ENCODE results near the gene CALM3. TPM values are rescaled to one million over a fixed set of nuclear protein-coding genes. Genes with fewer than 3 reads are reported as not detected.

The CALM3 gene
- total and polyA plus RNA-seq, 4 donors: 219 to 1,593 (median 943) TPM

DNA sequence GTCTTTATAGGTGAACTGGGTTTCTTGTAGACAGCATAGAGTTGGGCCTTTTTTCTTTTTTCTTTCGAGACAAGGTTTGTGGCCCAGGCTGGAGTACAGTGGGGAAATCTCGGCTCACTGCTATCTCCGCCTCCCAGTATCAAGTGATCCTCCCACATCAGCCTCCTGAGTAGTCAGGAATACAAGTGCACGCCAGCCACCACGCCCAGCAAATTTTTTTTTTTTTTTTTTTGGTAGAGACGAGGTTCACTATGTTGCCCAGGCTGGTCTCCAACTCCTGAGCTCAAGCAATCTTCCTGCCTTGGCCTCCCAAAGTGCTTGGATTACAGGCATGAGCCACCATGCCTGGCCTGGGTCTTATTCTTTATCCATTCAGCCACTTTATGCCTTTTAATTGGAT is 5.1 kb upstream of the CALM3 start:
- Histone ChIP-seq H3K4me1 (ENCODE audit: control insufficient read depth, insufficient read depth, low read length) (peaks cover 8% of the 10 kb centered on the region), H3K9me3 (ENCODE audit: control insufficient read depth, insufficient read depth, low read length) (peaks cover 1% of the 10 kb centered on the region), H3K36me3 (ENCODE audit: control insufficient read depth, insufficient read depth, low read length) (no peaks in the 10 kb centered on the region), H3K27ac (ENCODE audit: low read depth, low read length) (no peak overlapping the region), H3K27me3 (ENCODE audit: control insufficient read depth, insufficient read depth, low read length) (no peaks in the 10 kb centered on the region), H3K4me3 (ENCODE audit: low read depth, low read length) (no peak overlapping the region)
- WGBS (ENCODE audit: insufficient coverage): 80% methylated on average over 2 of the region's 6 CpGs
- DNase-seq (ENCODE audit: low read depth in 4 of 6, low spot score in 6 of 6): no peak

DNA sequence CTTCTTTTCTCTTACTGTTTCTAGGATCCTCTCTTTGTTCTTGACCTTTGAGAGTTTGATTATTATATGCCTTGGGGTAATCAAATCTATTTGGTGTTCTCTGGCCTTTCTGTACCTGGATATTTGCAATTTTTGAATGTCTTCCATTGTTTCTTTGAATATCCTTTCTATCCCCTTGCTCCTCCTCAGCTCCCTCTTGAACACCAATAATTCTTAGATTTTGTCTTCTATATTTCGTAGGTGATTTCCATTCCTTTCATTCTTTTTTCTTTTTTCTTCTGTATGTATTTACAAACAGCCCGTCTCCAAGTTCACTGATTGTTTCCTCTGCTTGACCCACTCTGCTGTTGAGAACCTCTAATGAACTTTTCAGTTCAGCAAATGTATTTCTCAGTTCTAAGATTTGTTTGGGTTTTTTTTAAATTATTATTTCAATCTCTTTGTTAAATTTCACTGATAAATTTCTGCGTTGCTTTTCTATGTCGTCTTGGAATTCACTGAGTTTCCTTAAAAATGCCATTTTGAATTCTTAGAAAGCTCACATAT is 2.7 kb upstream of the CALM3 start:
- no CpG with 5 or more reads among the region's 4 CpGs for WGBS (ENCODE audit: insufficient coverage)
- peaks cover 6% of the 10 kb centered on the region for H3K36me3 ChIP-seq (ENCODE audit: control insufficient read depth, insufficient read depth, low read length)
- peaks cover 1% of the 10 kb centered on the region for H3K9me3 ChIP-seq (ENCODE audit: control insufficient read depth, insufficient read depth, low read length)
- no peaks in the 10 kb centered on the region for H3K27me3 ChIP-seq (ENCODE audit: control insufficient read depth, insufficient read depth, low read length)
- H3K4me1 ChIP-seq (ENCODE audit: control insufficient read depth, insufficient read depth, low read length): peaks cover 20% of the 10 kb centered on the region
- H3K4me3 ChIP-seq (ENCODE audit: low read depth, low read length): no peak overlapping the region
- H3K27ac ChIP-seq (ENCODE audit: low read depth, low read length): no peak overlapping the region
- DNase-seq (ENCODE audit: low read depth in 4 of 6, low spot score in 6 of 6): no peak

DNA sequence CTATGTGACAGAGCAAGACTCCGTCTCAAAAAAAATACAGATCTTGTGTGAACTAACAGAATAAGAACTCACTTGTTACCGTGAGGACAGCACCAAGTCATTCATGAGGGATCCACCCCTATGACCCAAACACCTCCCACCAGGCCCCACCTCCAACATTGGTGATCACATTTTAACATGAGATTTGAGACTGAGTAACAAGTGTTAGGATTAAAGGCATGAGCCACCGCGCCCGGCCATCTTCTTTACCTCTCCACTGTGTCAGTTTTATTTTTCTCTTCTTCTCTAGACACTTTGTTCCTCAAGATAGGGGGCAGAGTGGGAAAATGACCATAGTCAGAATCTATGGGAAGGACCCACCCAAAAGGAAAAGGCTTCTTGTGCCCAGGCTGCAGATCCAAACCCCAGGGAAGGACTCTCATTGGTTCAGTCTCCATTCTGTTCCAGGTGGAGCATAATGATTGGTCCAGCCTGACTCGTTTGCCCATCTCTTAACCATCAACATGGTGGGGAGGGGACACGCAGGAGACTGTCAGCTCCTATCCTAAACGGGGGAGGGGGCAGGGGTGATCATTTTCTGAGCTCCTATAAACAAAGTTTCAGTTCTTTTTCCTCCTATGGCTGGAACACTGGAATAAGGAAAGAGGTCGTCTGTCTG is 1.3 kb upstream of the CALM3 start:
- Histone ChIP-seq H3K36me3 (ENCODE audit: control insufficient read depth, insufficient read depth, low read length) (peaks cover 14% of the 10 kb centered on the region), H3K27me3 (ENCODE audit: control insufficient read depth, insufficient read depth, low read length) (no peaks in the 10 kb centered on the region), H3K4me3 (ENCODE audit: low read depth, low read length) (peak overlapping the region; percentile 99), H3K9me3 (ENCODE audit: control insufficient read depth, insufficient read depth, low read length) (peaks cover 1% of the 10 kb centered on the region), H3K4me1 (ENCODE audit: control insufficient read depth, insufficient read depth, low read length) (peaks cover 34% of the 10 kb centered on the region), H3K27ac (ENCODE audit: low read depth, low read length) (peak overlapping the region; percentile 99)
- WGBS (ENCODE audit: insufficient coverage): 90% methylated on average over 2 of the region's 9 CpGs
- DNase-seq (ENCODE audit: low read depth in 4 of 6, low spot score in 6 of 6): no peak

DNA sequence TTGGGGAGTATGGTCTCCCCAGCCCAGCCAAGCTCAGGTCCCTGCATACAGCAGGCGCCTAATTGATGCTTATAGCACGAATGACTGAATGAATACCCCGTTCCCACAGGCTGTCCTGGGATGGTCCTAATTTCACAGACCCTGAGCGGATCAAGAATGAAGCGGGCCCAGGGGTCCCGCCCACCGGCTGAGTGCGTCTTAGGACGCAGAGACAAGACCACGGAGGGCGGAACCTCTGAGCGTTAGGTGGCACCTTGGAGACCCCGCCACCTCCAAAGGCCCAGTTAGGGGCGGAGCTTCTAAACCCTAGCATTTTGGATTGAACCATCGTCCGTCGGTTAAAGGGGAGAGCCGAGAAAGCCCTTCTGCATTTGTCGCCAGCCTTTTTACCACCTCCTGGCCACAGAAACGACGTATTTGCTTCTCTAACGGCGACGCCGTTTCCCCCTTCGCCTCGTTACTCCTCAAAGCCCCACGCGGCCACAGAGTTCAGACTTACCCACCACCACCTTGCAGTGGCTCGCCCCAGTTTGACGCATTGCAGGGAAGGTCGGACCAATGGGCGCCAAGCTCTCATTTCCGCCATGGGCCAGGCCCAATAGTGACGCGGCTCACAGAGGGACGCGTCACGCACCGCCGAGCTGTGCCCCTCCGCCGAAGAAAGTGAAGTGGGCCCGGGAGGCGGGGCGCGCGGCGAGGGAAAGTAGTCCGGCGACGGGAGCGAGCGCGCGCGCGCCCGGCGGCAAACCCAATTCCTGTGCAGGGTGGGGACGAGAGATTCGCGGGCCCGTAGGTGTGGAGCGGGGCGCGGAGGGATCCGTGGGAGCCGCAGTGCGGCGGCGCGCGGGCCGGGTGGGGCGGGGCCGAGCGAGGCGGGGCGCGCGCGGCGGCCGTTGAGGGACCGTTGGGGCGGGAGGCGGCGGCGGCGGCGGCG is 479 bp upstream of the CALM3 start:
- DNase-seq (ENCODE audit: low read depth in 4 of 6, low spot score in 6 of 6): peak; percentile 96 to 100 (median 99)
- WGBS (ENCODE audit: insufficient coverage): under 1% methylated on average over 93 of the region's 93 CpGs
- peaks cover 1% of the 10 kb centered on the region for H3K9me3 ChIP-seq (ENCODE audit: control insufficient read depth, insufficient read depth, low read length)
- peaks cover 43% of the 10 kb centered on the region for H3K4me1 ChIP-seq (ENCODE audit: control insufficient read depth, insufficient read depth, low read length)
- no peaks in the 10 kb centered on the region for H3K27me3 ChIP-seq (ENCODE audit: control insufficient read depth, insufficient read depth, low read length)
- peaks cover 21% of the 10 kb centered on the region for H3K36me3 ChIP-seq (ENCODE audit: control insufficient read depth, insufficient read depth, low read length)
- H3K4me3 ChIP-seq (ENCODE audit: low read depth, low read length): peak overlapping the region; percentile 99
- peak overlapping the region; percentile 99 for H3K27ac ChIP-seq (ENCODE audit: low read depth, low read length)

DNA sequence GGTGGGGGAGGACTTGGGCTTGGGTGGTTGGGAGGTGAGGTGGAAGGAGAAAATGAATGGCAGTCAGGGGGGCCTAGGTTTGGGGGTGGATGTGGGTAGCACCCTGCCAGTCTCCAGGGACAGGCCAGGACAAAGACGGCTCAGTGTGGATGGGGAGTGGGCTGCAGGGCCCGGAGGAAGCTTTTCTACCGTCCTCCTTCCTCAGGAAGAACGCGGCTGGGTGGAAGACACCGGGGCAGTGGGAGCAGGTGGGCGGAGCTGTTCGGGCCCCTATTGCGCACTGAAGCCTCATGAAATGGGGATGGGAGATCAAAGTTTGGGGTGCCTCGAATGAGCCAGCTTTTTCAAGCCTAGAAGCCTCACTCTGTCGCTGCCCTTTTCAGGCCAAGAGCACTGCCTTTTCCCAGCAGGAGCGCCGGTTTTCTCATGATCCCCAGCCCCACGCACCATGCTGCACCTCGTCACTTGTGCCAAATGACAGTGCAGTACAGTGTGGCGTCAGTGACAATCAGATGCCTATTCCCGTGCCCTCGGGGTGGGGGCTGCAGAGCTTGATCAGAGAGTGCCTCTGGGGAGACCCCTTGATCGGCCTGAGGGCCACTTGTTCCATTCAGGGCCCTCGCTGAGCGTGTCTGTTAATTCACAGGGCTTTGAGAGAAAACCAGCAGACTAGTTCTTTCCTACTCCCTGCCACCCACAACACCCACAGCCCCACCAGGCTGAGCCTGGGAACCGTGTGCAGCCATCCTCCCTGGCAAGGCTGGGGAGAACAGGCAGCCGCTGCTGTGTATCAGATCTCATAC is 1.5 kb downstream of the CALM3 start:
- peak in 1 of 6 donors; percentile 52 for DNase-seq (ENCODE audit: low read depth in 4 of 6, low spot score in 6 of 6)
- Histone ChIP-seq H3K27ac (ENCODE audit: low read depth, low read length) (peak overlapping the region; percentile 98), H3K27me3 (ENCODE audit: control insufficient read depth, insufficient read depth, low read length) (no peaks in the 10 kb centered on the region), H3K4me1 (ENCODE audit: control insufficient read depth, insufficient read depth, low read length) (peaks cover 60% of the 10 kb centered on the region), H3K9me3 (ENCODE audit: control insufficient read depth, insufficient read depth, low read length) (peaks cover 1% of the 10 kb centered on the region), H3K36me3 (ENCODE audit: control insufficient read depth, insufficient read depth, low read length) (peaks cover 40% of the 10 kb centered on the region), H3K4me3 (ENCODE audit: low read depth, low read length) (peak overlapping the region; percentile 99)
- 15% methylated on average over 20 of the region's 23 CpGs for WGBS (ENCODE audit: insufficient coverage)

DNA sequence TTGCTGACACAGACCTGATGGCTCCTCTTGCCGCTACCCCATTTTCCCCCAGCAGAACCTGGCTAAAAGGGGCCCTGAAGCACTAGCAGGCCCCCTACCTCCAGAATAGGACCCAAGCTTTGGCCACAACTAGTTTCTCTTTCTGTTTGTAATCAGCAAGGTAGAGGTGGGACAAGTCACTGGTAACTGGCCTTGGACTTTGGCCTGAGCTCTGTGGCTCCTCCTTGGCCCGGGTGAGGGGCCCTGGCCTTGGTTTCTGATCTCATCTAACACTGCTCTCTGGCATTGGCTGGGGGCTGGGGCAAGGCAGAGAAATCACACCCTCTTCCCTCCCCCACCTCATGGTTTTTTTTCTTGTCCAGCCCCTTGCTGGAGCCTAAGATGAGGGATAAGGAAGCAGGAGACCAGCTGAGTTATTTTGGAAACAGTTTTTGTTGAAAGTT is 2.1 kb downstream of the CALM3 start:
- 41% methylated on average over 2 of the region's 2 CpGs for WGBS (ENCODE audit: insufficient coverage)
- peaks cover 1% of the 10 kb centered on the region for H3K9me3 ChIP-seq (ENCODE audit: control insufficient read depth, insufficient read depth, low read length)
- peak overlapping the region; percentile 98 for H3K27ac ChIP-seq (ENCODE audit: low read depth, low read length)
- peaks cover 46% of the 10 kb centered on the region for H3K36me3 ChIP-seq (ENCODE audit: control insufficient read depth, insufficient read depth, low read length)
- H3K27me3 ChIP-seq (ENCODE audit: control insufficient read depth, insufficient read depth, low read length): no peaks in the 10 kb centered on the region
- H3K4me3 ChIP-seq (ENCODE audit: low read depth, low read length): peak overlapping the region; percentile 99
- DNase-seq (ENCODE audit: low read depth in 4 of 6, low spot score in 6 of 6): no peak
- peaks cover 61% of the 10 kb centered on the region for H3K4me1 ChIP-seq (ENCODE audit: control insufficient read depth, insufficient read depth, low read length)

DNA sequence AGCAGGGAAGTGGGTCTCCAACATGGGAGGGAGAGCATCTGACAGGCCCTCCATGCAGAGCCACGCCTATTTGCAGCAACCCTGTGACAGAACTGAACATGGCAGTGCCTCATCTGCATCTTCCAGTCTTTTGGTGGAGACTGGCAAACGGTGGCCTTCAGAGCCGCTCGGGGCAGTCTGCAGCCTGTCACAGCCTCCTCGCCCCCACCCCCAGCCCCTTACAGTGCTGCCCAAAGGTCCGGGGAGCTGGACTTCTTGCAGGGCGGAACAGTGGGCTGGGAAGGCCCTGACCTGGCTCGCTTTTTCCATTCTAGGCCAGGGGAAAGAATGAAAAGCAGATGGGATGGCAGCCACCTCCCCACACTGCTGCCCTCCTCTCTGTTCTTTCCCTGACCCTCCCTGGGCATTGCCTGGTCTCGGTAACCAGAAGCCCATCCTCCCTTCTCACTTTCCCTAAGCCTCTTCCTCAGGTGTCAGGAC is 2.7 kb downstream of the CALM3 start:
- 50% methylated on average over 6 of the region's 9 CpGs for WGBS (ENCODE audit: insufficient coverage)
- peak overlapping the region; percentile 99 for H3K4me3 ChIP-seq (ENCODE audit: low read depth, low read length)
- H3K27ac ChIP-seq (ENCODE audit: low read depth, low read length): peak overlapping the region; percentile 33
- peaks cover 1% of the 10 kb centered on the region for H3K9me3 ChIP-seq (ENCODE audit: control insufficient read depth, insufficient read depth, low read length)
- DNase-seq (ENCODE audit: low read depth in 4 of 6, low spot score in 6 of 6): no peak
- H3K27me3 ChIP-seq (ENCODE audit: control insufficient read depth, insufficient read depth, low read length): no peaks in the 10 kb centered on the region
- peaks cover 61% of the 10 kb centered on the region for H3K4me1 ChIP-seq (ENCODE audit: control insufficient read depth, insufficient read depth, low read length)
- peaks cover 52% of the 10 kb centered on the region for H3K36me3 ChIP-seq (ENCODE audit: control insufficient read depth, insufficient read depth, low read length)

DNA sequence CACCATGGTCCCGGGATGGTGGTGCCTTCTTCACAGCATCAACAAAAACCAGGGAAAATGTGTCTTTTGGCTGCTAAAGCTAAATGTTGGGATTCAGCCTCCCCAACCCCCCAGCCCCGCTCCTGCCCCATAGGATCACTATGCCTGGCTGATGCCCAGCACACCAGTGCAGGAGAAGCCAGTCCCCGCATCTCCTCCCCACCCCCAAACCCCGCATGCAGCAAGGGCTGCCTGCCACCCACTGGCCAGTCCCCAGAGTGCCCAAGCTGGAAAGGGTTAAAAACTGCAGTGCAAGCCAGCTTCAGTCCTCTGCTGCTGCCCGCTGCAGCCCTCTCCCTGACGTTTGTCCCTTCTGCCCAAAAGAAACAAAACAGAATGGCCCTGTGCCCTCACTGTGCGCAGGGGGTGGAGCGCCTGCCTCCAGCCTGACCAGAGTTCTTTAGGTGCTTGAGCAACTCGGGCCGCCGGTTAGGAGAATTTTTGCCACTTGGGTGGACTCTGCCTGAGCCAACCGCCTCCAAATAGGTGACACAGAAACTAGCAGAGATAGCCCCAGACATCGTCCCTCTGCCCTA is 3.7 kb downstream of the CALM3 start:
- peak in 2 of 6 donors; percentile 40 to 64 for DNase-seq (ENCODE audit: low read depth in 4 of 6, low spot score in 6 of 6)
- Histone ChIP-seq H3K9me3 (ENCODE audit: control insufficient read depth, insufficient read depth, low read length) (no peaks in the 10 kb centered on the region), H3K27me3 (ENCODE audit: control insufficient read depth, insufficient read depth, low read length) (no peaks in the 10 kb centered on the region), H3K4me1 (ENCODE audit: control insufficient read depth, insufficient read depth, low read length) (peaks cover 65% of the 10 kb centered on the region), H3K4me3 (ENCODE audit: low read depth, low read length) (no peak overlapping the region), H3K27ac (ENCODE audit: low read depth, low read length) (peak overlapping the region; percentile 19), H3K36me3 (ENCODE audit: control insufficient read depth, insufficient read depth, low read length) (peaks cover 62% of the 10 kb centered on the region)
- 24% methylated on average over 12 of the region's 13 CpGs for WGBS (ENCODE audit: insufficient coverage)
